Measurements from ENCODE around the gene MRGPRF.

- TF ChIP-seq POLR2AphosphoS5 (IDR thresholded peaks at IDR 0.05; ENCODE audit: low read depth, low read length) (no peak), SIN3A (IDR thresholded peaks at IDR 0.05; ENCODE audit: borderline replicate concordance, insufficient read depth, low read length) (no peak), REST (IDR thresholded peaks at IDR 0.05; ENCODE audit: insufficient read depth in 1 of 2, low read depth in 2 of 2, low read length in 2 of 2) (no peak)
Measured at GRCh38 chr11:69061713-69062053, 48.6 kb upstream of the MRGPRF start.

Measured in PFSK-1 (cell line).